Adipocyte (in vitro differentiated cells): ENCODE results near the gene CCL2.

ENCODE experiments used
- DNase-seq: peaks from one replicate; pipeline ENCODE4 v3.0.0-alpha.2; 2015; ENCODE audit warnings: low read depth
- H3K27me3 ChIP-seq: replicated peaks from 2 replicates; pipeline ENCODE4 v1.7.0; 2013; ENCODE audit warnings: mild to moderate bottlenecking, low read length, moderate library complexity; ENCODE audit not compliant: control insufficient read depth, insufficient read depth
- H3K36me3 ChIP-seq: 2 replicates; pipeline ENCODE4 v1.7.0; 2013; ENCODE audit warnings: low read length, mild to moderate bottlenecking, moderate library complexity; ENCODE audit not compliant: control insufficient read depth, insufficient read depth, severe bottlenecking
- H3K4me1 ChIP-seq: 2 replicates; pipeline ENCODE4 v1.7.0; 2013; ENCODE audit warnings: mild to moderate bottlenecking, low read length, moderate library complexity; ENCODE audit not compliant: control insufficient read depth, insufficient read depth
- H3K4me3 ChIP-seq: 2 replicates; pipeline ENCODE4 v1.7.0; 2013; ENCODE audit warnings: mild to moderate bottlenecking, low read length, moderate library complexity
- H3K9ac ChIP-seq: 2 replicates; pipeline ENCODE4 v1.7.0; 2013; ENCODE audit warnings: mild to moderate bottlenecking, low read length, moderate library complexity
- H3K9me3 ChIP-seq: 2 replicates; pipeline ENCODE4 v1.7.0; 2013; ENCODE audit warnings: mild to moderate bottlenecking, low read length, moderate library complexity; ENCODE audit not compliant: control insufficient read depth

The CCL2 gene

DNA sequence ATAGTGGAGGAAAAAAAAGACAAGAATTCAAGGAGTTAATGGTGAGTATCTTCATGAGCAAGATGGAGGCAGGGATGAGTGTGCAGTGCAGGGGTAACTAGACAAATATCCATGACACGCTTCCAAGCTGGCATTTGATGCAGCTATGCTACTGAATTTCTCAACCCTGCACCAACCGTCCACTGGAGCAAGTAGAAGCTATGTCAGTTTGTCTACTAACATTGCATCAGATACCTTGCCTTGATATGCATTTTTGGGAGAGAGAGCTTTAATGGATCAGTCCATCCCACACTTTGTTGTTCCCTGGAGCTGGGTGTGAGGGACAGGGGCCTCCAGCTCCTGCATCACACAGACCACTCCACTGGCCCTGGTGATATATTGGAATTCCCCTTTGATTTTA lies 46.9 kb downstream of the CCL2 start:
- H3K4me3 ChIP-seq: no peak overlapping the region
- peaks cover 50% of the 10 kb centered on the region for H3K4me1 ChIP-seq
- H3K36me3 ChIP-seq: no peaks in the 10 kb centered on the region
- peak; percentile 51 for DNase-seq
- H3K27me3 ChIP-seq: no peaks in the 10 kb centered on the region
- no peaks in the 10 kb centered on the region for H3K9me3 ChIP-seq
- H3K9ac ChIP-seq: no peak overlapping the region

DNA sequence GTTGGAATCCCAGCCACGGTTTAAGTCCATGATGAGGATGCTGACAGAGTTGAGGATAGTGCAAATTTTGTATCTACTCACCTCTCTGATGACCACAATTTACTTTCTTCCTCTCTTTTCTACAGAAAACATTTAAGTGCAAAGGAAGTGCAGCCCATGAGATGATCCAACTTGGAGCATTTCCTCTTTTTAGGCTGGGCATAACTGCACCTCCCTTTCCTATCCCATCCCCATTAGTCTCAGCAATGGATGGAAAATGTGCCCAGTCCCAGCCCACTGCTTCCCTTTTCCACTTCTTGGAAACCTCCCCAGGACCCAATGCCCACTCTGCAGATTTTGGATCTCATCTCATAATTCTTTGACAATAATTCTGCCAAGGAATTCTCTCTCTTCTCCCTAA lies 47.6 kb downstream of the CCL2 start:
- no peaks in the 10 kb centered on the region for H3K36me3 ChIP-seq
- H3K4me1 ChIP-seq: peaks cover 56% of the 10 kb centered on the region
- no peak overlapping the region for H3K9ac ChIP-seq
- H3K9me3 ChIP-seq: no peaks in the 10 kb centered on the region
- H3K4me3 ChIP-seq: no peak overlapping the region
- no peak for DNase-seq
- no peaks in the 10 kb centered on the region for H3K27me3 ChIP-seq

DNA sequence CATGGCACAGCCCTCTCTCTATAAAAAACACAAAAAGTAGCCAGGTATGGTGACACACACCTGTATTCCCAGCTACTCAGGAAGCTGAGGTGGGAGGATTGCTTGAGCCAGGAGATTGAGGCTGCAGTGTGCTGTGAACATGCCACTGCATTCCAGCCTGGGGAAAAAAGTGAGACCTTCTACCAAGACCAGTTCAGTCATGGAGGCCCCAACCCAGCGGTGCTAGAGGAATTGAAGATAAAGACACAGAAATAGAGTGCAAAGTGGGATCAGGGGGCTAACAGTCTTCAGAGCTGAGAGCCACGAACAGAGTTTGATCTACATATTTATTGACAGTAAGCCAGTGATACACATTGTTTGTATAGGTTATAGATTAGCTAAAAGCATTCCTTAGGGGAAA lies 48.5 kb downstream of the CCL2 start:
- Histone ChIP-seq H3K4me3 (no peak overlapping the region), H3K36me3 (no peaks in the 10 kb centered on the region), H3K9ac (no peak overlapping the region), H3K4me1 (peaks cover 63% of the 10 kb centered on the region), H3K9me3 (no peaks in the 10 kb centered on the region), H3K27me3 (no peaks in the 10 kb centered on the region)
- no peak for DNase-seq

DNA sequence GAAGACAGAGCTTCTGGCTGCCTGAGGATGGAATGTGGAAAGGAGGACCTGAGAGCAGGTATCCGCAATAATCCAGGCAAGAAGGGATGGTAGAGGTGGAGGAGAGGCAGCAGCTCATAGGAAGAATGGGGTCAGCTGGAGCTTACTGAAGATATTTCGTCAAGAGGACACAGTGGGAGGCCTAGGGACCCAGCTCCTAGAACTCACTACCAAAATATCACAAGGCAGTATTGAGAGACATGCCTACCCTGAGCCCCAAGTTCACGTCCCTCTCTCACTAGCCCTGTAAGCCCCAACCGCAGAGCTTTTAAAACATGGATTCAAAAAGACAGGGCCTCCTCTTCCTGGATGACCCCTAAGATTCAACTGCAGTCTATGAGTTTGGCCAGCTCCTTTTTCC lies 50.0 kb downstream of the CCL2 start:
- Histone ChIP-seq H3K27me3 (no peaks in the 10 kb centered on the region), H3K9ac (no peak overlapping the region), H3K9me3 (no peaks in the 10 kb centered on the region), H3K4me1 (peaks cover 52% of the 10 kb centered on the region), H3K4me3 (no peak overlapping the region), H3K36me3 (no peaks in the 10 kb centered on the region)
- no peak for DNase-seq

DNA sequence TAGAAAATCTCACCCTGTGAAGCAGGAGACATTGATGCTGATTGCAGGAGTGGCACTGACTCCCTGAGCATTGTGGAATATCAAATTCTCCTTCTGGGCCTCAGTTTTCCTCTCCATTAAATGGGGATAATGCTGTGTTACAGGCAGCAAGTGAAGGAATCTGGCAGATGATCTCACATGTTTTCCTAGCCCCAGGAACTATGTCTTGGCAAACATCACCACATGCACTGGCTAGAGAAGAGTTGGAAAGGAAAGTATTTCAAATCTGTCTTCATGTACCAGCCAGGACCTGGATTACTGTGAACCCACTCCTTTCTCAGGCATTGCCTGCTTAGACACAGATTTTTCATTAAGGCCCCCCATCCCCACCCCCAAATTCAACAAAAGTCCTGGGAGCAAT lies 50.5 kb downstream of the CCL2 start:
- no peaks in the 10 kb centered on the region for H3K9me3 ChIP-seq
- no peak overlapping the region for H3K9ac ChIP-seq
- H3K27me3 ChIP-seq: no peaks in the 10 kb centered on the region
- no peak for DNase-seq
- H3K4me1 ChIP-seq: peaks cover 46% of the 10 kb centered on the region
- H3K36me3 ChIP-seq: no peaks in the 10 kb centered on the region
- no peak overlapping the region for H3K4me3 ChIP-seq

DNA sequence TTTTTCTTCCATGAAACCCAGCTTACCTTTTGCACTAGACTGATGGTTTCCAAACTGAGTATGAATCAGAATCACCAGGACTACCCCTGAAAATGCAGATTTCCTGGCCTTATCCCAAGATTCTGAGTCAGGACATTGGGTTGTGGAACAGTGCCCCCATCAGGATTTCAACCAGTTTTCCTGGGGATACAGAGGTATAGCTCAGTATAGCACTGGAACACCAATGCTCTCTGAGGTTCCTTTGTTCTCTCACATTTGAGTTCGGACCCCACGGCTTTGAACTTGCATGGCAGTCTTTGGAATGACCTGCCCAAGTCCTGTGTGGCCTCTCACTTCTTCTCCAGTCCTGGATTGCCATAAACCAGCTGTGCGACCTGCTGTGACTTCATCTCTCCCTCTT lies 51.4 kb downstream of the CCL2 start:
- peak; percentile 77 for DNase-seq
- Histone ChIP-seq H3K4me3 (peak overlapping the region; percentile 35), H3K4me1 (peaks cover 39% of the 10 kb centered on the region), H3K9ac (peak overlapping the region; percentile 57), H3K27me3 (no peaks in the 10 kb centered on the region), H3K9me3 (no peaks in the 10 kb centered on the region), H3K36me3 (no peaks in the 10 kb centered on the region)
